HUES6 (cell line): ENCODE results near the gene GLI3.
A peak's percentile ranks its signal among the peaks of the same experiment; 100 is the strongest.

Experiments used
- H3K27ac ChIP-seq: 2 replicates; pipeline ENCODE4 v1.7.0; 2013; ENCODE audit warnings: low read depth, mild to moderate bottlenecking, low read length, inconsistent platforms
- H3K27me3 ChIP-seq: 2 replicates; pipeline ENCODE4 v1.6.1; 2013; ENCODE audit warnings: low read length; ENCODE audit not compliant: control insufficient read depth, insufficient read depth
- H3K36me3 ChIP-seq: 2 replicates; pipeline ENCODE4 v1.6.1; 2013; ENCODE audit warnings: low read length; ENCODE audit not compliant: control insufficient read depth, insufficient read depth
- H3K4me1 ChIP-seq: 2 replicates; pipeline ENCODE4 v1.6.1; 2013; ENCODE audit warnings: low read length; ENCODE audit not compliant: control insufficient read depth, insufficient read depth
- H3K4me3 ChIP-seq: 2 replicates; pipeline ENCODE4 v1.5.1; 2013; ENCODE audit warnings: low read depth, low read length
- H3K9ac ChIP-seq: one replicate; pipeline ENCODE4 v1.6.1; 2013; ENCODE audit warnings: mild to moderate bottlenecking, low read length
- H3K9me3 ChIP-seq: 2 replicates; pipeline ENCODE4 v1.6.1; 2013; ENCODE audit warnings: low read depth, low read length; ENCODE audit not compliant: control insufficient read depth, insufficient read depth

GLI3 gene

DNA sequence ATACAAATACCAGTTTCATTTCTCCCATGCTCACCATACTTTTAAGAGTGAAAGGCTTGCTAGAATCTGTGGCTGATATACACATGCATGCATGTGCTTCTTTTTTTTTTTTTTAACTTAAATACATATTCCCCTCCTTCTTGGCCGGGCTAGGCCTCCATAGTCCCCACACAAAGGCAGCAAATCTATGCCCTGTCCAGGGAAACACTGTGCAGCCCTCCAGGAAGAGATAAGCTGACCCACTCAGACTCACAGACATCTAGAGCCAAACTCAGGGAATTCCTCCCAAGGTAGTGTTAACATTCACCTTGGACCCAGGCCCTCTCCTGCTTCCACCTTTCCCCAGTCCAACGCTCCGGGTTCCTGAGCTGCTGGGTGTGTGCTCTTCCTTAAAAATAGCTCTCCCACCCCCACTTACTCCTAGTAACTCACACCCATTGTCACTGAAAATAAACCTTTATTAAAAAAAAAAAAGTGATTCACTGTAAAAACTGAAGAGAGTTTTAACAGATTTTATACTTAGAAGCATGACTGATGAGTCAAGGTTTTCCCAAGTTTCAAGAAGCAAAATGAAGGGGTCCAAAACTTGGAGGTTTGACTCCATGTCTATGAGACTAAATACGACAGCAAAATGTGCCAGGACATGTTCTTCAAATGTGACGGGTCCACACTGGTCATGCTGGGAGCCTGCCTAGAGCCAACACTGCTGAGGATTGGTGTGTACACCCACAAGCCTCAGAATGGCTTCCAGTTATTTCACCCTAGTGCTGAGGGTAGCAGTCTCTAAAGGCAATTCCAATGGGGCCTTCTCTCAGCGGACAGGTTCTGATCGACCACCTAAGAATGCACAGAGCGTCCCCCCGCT is 159.5 kb downstream of the GLI3 start:
- Histone ChIP-seq H3K27ac (no peak overlapping the region), H3K4me3 (no peak overlapping the region), H3K4me1 (peaks cover 18% of the 10 kb centered on the region), H3K9me3 (no peaks in the 10 kb centered on the region), H3K9ac (no peak overlapping the region), H3K27me3 (no peaks in the 10 kb centered on the region), H3K36me3 (no peaks in the 10 kb centered on the region)

DNA sequence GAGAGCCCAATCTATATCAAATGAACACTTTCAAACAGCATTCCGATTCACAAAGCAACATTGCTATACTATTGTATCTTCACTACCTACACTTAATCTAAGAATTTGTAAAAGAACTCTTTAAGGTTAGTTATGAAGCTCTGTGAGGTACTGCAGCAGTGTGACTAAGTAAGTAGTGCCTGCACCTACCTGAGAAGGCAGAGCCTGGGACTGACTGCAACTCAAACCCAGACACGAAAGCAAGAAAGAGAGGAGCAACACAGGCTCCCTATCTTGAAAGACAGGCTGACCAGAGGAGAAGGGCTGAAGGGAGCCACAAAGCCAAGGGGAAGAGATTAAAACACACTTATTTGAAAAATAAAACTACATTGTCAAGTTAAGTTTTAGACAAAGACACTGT is 160.1 kb downstream of the GLI3 start:
- Histone ChIP-seq H3K4me1 (peaks cover 14% of the 10 kb centered on the region), H3K9ac (no peak overlapping the region), H3K9me3 (no peaks in the 10 kb centered on the region)

DNA sequence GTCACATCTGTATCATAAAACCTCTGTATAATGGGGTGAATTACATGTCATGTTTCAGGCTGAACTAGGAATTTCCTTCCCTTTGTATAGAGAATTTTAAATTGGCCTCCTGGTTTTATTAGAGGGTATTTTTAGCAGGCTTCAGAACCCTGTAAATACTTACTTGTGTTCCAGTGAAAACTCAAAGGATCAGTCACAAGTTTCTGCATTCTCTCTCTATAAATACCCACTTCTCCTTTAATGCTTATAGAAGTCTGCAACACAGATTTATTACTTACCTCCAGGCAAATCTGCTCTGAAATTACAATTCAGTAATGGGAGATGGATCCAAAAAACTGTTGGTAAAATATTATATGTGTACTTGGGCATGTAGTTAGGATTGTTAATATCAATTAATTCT is 161.6 kb downstream of the GLI3 start:
- peaks cover 20% of the 10 kb centered on the region for H3K4me1 ChIP-seq

More for the DNA sequence above, 160.1 kb downstream of the GLI3 start:
- no peak overlapping the region for H3K27ac ChIP-seq
- H3K4me3 ChIP-seq, result no peak overlapping the region
- no peaks in the 10 kb centered on the region for H3K36me3 ChIP-seq
- no peaks in the 10 kb centered on the region for H3K27me3 ChIP-seq

DNA sequence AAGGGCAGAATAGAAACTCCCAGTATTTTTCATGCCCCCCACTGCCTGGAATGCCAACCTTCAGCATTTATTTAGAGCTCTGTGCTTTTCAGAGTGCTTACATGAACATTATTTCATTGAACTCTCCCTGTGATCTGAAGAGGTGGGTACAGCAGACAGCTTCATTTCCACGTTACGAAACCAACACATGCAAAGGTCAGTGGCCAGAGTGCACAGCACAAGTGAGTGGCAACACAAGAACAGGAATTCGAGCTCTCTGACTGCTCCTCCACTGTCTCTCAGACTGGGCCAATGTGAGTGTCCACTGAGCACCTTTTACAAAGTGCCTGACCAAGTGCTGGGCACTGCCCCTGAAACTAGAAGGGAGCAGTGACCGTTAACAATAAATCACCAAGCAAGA is 162.9 kb downstream of the GLI3 start:
- H3K4me3 ChIP-seq, result no peak overlapping the region
- no peak overlapping the region for H3K9ac ChIP-seq
- H3K4me1 ChIP-seq, result peaks cover 21% of the 10 kb centered on the region
- no peaks in the 10 kb centered on the region for H3K36me3 ChIP-seq
- H3K27me3 ChIP-seq, result no peaks in the 10 kb centered on the region
- no peaks in the 10 kb centered on the region for H3K9me3 ChIP-seq
- H3K27ac ChIP-seq, result no peak overlapping the region

More for the DNA sequence above, 161.6 kb downstream of the GLI3 start:
- H3K36me3 ChIP-seq, result no peaks in the 10 kb centered on the region
- H3K9ac ChIP-seq, result no peak overlapping the region
- H3K9me3 ChIP-seq, result no peaks in the 10 kb centered on the region
- no peak overlapping the region for H3K4me3 ChIP-seq
- no peak overlapping the region for H3K27ac ChIP-seq
- H3K27me3 ChIP-seq, result no peaks in the 10 kb centered on the region

DNA sequence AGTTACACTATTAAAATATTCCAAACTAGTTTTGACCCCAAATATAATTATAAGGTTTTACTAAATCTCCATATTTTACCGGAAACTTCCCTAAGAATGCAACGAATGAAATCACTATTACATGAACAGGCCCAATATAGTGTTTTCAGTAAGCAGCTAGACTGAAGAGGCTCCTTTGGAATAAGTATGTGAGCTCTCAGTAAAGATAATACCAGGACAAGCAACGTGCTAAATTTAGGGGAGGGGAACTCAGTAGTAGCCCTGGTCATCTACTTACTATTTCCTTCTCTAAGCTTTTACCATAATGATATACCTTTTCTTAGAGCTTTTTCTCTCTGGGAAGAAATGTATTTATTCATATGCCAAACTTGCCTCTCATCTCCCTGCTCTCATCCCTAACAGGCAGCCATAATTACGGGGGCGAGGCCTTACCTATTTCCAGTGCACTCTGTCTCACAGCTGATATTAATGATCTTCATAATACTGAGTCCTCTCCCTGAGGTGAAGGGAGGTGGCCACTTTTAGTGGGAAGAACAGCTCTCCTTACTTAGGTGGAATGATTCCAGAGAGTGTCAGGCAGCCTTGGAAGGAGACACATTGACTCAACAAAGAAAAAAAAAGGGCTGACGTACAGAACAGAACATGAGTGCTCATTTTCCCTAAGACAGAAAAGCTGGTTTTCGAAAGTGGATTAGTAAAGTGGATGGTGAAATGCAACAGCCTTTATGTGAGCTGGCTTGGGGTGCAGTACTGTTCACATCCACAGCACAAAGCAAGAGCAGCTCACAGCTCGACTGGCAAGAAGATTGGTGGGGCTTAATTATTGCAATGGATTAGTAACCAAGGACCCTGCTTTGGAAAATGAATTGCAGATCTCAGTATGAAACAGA is 165.4 kb downstream of the GLI3 start:
- no peaks in the 10 kb centered on the region for H3K9me3 ChIP-seq
- H3K27ac ChIP-seq, result no peak overlapping the region
- no peaks in the 10 kb centered on the region for H3K27me3 ChIP-seq
- no peaks in the 10 kb centered on the region for H3K36me3 ChIP-seq
- no peak overlapping the region for H3K9ac ChIP-seq
- H3K4me3 ChIP-seq, result no peak overlapping the region
- peaks cover 43% of the 10 kb centered on the region for H3K4me1 ChIP-seq

DNA sequence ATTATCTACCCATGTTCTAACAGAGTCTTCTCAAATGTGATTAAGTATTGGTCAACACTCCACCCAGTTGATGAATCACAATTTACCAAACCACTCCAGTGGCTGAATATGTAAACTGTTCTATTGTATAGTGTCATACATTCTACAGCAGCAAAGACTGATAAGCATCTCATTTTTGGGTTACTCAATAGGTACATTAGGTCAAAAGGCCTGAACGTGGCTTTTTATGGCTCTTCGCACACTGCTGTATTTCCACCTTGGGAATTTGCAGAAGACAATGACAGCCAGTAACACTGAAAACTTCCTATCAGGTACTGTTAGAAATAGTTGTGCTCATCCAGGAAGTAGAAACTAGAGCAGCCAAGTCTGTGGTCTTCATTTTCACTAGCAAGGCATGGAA is 166.9 kb downstream of the GLI3 start:
- H3K4me1 ChIP-seq, result peaks cover 57% of the 10 kb centered on the region
- H3K4me3 ChIP-seq, result no peak overlapping the region
- H3K27ac ChIP-seq, result no peak overlapping the region
- no peaks in the 10 kb centered on the region for H3K27me3 ChIP-seq
- H3K9me3 ChIP-seq, result no peaks in the 10 kb centered on the region
- no peak overlapping the region for H3K9ac ChIP-seq
- no peaks in the 10 kb centered on the region for H3K36me3 ChIP-seq

DNA sequence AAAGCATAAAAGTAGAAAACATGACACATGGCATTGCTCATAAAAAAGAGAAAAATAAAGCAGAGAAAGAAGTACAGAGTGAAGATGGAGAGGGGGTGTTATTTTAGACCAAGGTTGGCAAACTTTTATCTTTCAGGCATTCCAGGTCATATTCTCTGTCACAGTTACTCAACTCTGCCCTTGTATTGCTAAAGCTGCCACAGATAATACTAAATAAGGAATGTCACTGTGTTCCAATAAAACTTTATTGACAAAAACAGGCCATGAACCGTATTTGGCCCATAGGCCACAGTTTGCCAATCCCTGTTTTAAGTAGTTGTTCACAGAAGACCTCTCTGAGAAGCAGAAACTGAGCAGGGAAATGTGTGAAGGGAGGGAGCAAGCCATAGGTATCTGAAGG is 167.4 kb downstream of the GLI3 start:
- Histone ChIP-seq H3K9ac (no peak overlapping the region), H3K4me3 (no peak overlapping the region), H3K27ac (no peak overlapping the region), H3K36me3 (no peaks in the 10 kb centered on the region), H3K9me3 (no peaks in the 10 kb centered on the region), H3K27me3 (no peaks in the 10 kb centered on the region), H3K4me1 (peaks cover 60% of the 10 kb centered on the region)

DNA sequence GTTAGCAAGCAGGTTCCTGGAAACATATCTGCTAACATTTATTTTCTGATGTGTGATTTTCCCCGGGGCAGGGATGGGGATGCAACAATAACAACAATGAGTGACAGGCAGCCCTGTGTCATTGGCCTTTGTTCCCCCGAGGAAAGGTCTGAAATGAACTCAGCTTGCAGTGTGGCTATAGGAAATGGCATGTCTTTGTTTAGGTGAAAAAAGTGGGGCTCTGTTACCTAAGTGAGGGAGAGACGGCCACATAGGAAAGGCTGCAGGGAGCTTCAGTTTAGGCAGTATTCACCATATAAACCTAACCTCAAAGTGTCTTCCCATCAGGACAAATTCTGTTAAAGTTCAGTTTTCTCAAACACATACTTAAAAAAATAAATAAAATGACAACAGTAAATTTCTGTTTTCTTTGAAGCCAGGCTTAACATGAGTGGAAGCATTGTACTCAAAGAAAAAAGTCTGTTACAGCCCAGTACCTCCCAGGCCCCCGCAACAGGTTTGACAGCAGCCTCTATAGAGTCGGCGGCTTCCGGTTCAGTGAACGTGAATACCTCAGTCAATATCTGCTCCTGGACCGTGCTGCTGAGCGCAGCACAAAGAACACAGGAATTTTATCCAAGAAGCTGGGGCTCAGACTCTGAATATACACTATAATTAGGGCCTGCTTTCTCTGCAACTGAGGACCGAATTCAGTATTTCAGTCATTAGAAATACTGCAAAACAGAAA is 168.3 kb downstream of the GLI3 start:
- no peak overlapping the region for H3K4me3 ChIP-seq
- peaks cover 58% of the 10 kb centered on the region for H3K4me1 ChIP-seq
- H3K9me3 ChIP-seq, result no peaks in the 10 kb centered on the region
- H3K36me3 ChIP-seq, result no peaks in the 10 kb centered on the region
- no peak overlapping the region for H3K9ac ChIP-seq
- H3K27me3 ChIP-seq, result no peaks in the 10 kb centered on the region
- no peak overlapping the region for H3K27ac ChIP-seq

DNA sequence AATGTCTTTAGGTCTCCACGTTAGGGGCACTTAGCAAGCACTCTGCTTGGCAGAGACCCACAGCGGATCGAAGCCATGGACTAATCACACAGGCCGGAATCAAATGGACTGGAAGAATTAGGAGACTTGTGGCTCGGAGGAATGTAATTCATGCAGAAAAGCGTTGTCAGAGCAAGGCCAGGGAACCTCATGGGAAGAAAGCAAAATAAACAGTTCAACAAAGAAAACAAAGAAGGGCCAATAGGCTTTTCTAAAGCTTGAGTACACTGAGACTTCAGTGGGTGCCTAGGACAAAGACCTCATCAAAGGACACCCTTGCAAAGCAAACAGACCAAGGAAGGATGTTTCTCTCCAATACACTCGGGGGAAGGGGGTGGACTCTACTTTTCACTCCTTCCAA is 171.1 kb downstream of the GLI3 start:
- 0 out of 2 replicates have a peak overlapping the region, but pooled peaks have one; percentile 2 for H3K4me3 ChIP-seq

DNA sequence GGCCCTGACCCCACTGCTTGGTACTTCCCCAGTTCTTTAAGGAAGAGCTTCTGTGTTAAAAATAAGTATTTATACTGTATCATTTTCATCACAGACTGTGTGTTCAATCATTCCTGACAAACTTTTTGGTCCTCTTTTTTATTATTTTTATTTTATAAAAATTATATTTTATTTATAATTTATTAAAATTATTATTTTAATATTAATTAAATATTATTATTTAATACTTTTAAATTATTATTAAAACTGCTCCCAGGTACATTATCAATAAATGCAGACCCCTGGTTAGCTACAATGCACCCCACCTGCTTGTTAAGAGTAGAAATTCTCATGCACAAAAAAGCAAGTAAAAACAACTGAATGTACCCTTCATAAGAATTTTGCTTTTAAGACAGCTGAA is 172.0 kb downstream of the GLI3 start:
- H3K9ac ChIP-seq, result no peak overlapping the region
- peaks cover 44% of the 10 kb centered on the region for H3K4me1 ChIP-seq
- no peak overlapping the region for H3K27ac ChIP-seq
- H3K9me3 ChIP-seq, result no peaks in the 10 kb centered on the region
- H3K4me3 ChIP-seq, result no peak overlapping the region
- H3K36me3 ChIP-seq, result no peaks in the 10 kb centered on the region
- no peaks in the 10 kb centered on the region for H3K27me3 ChIP-seq

More for the DNA sequence above, 171.1 kb downstream of the GLI3 start:
- Histone ChIP-seq H3K27ac (no peak overlapping the region), H3K27me3 (no peaks in the 10 kb centered on the region), H3K9ac (no peak overlapping the region), H3K9me3 (no peaks in the 10 kb centered on the region), H3K36me3 (no peaks in the 10 kb centered on the region), H3K4me1 (peaks cover 44% of the 10 kb centered on the region)
